GM23338 (cell line): ENCODE measurements around the gene ABHD18. TPM values are rescaled to one million over a fixed set of nuclear protein-coding genes. Genes with fewer than 3 reads are reported as not detected.
"Not testable (repeated sequence)": the region's sequence is repeated elsewhere in the genome, so short reads cannot be mapped to it uniquely, and the experiment has no call there.

Source experiments
- ATAC-seq: fragments of 200-7000 bp; cut with Tn5 transposase; 3 replicates; pipeline ENCODE4 v1.9.1; 2020
- DNase-seq: peaks from one replicate; pipeline ENCODE4 v3.0.0-alpha.2; 2015; ENCODE audit warnings: low spot score
- H2AFZ ChIP-seq: fragments of 200-600 bp; sonication (generic); 2 replicates; pipeline ENCODE4 v1.8.0; 2016; ENCODE audit warnings: antibody characterized with exemption, mild to moderate bottlenecking, moderate library complexity
- H3F3A ChIP-seq: fragments of 200-600 bp; sonication (generic); replicated peaks from 2 replicates; pipeline ENCODE4 v1.8.0; 2017; ENCODE audit warnings: antibody characterized with exemption, mixed run types, low read depth
- H3K27ac ChIP-seq: fragments of 200-600 bp; sonication (generic); 2 replicates; pipeline ENCODE4 v1.6.1; 2016; ENCODE audit warnings: low read depth
- H3K27me3 ChIP-seq: fragments of 200-600 bp; sonication (generic); 2 replicates; pipeline ENCODE4 v1.8.0; 2016; ENCODE audit warnings: mild to moderate bottlenecking, mixed run types, moderate library complexity; ENCODE audit not compliant: insufficient read depth
- H3K36me3 ChIP-seq: fragments of 200-600 bp; sonication (generic); 2 replicates; pipeline ENCODE4 v1.8.0; 2016; ENCODE audit warnings: mild to moderate bottlenecking; ENCODE audit not compliant: insufficient read depth
- H3K4me1 ChIP-seq: fragments of 200-600 bp; sonication (generic); 2 replicates; pipeline ENCODE4 v1.8.0; 2016; ENCODE audit warnings: mild to moderate bottlenecking, moderate library complexity; ENCODE audit not compliant: insufficient read depth
- H3K4me2 ChIP-seq: fragments of 200-600 bp; sonication (generic); 2 replicates; pipeline ENCODE4 v1.7.1; 2017; ENCODE audit warnings: mixed run types
- H3K4me3 ChIP-seq: fragments of 200-600 bp; sonication (generic); 2 replicates; pipeline ENCODE4 v1.6.1; 2016; ENCODE audit warnings: mixed run types
- H3K79me2 ChIP-seq: fragments of 200-600 bp; sonication (generic); replicated peaks from 2 replicates; pipeline ENCODE4 v1.8.0; 2017; ENCODE audit warnings: mild to moderate bottlenecking; ENCODE audit not compliant: insufficient read depth
- H3K9me2 ChIP-seq: fragments of 200-600 bp; sonication (generic); 2 replicates; pipeline ENCODE4 v1.8.0; 2017; ENCODE audit not compliant: insufficient read depth
- H4K20me1 ChIP-seq: fragments of 200-600 bp; sonication (generic); replicated peaks from 2 replicates; pipeline ENCODE4 v1.8.0; 2017; ENCODE audit warnings: mild to moderate bottlenecking; ENCODE audit not compliant: insufficient read depth
- H3K27ac Mint-ChIP-seq: 2 replicates; pipeline ENCODE4 v1.8.0; 2020; ENCODE audit warnings: inconsistent platforms, mild to moderate bottlenecking, moderate library complexity, mixed read lengths
- H3K27me3 Mint-ChIP-seq: 3 replicates; pipeline ENCODE4 v1.8.0; 2022; ENCODE audit warnings: low read depth, mild to moderate bottlenecking, moderate library complexity, mixed read lengths, inconsistent platforms; ENCODE audit not compliant: insufficient read depth, poor library complexity
- H3K36me3 Mint-ChIP-seq: 3 replicates; pipeline ENCODE4 v1.8.0; 2021; ENCODE audit warnings: low read depth, mild to moderate bottlenecking, inconsistent platforms, moderate library complexity, mixed read lengths
- H3K4me1 Mint-ChIP-seq: 3 replicates; pipeline ENCODE4 v1.8.0; 2020; ENCODE audit warnings: mild to moderate bottlenecking, inconsistent platforms, mixed read lengths
- H3K4me3 Mint-ChIP-seq: 3 replicates; pipeline ENCODE4 v1.8.0; 2021; ENCODE audit warnings: moderate library complexity, mild to moderate bottlenecking, inconsistent platforms, mixed read lengths
- H3K9me3 Mint-ChIP-seq: 3 replicates; pipeline ENCODE4 v1.8.0; 2020; ENCODE audit warnings: moderate library complexity, mild to moderate bottlenecking, inconsistent platforms, mixed read lengths
- CREB1 ChIP-seq: fragments of 250-450 bp; sonication (Bioruptor Pico); IDR thresholded peaks from 2 replicates; pipeline ENCODE4 v1.5.0; 2020; ENCODE audit warnings: low read depth, mild to moderate bottlenecking, moderate library complexity
- CTCF ChIP-seq, 2 experiments: fragments of 200-600 bp in 1 of 2; sonication (generic) in 1 of 2; conservative IDR thresholded peaks; 2 replicates each; pipeline versions ENCODE4 v1.5.1 to v1.6.1; 2016 to 2017; ENCODE audit warnings: antibody characterized with exemption in 2 of 2, low read depth in 2 of 2, mild to moderate bottlenecking in 2 of 2, moderate library complexity in 1 of 2
- EZH2 ChIP-seq: fragments of 200-600 bp; sonication (generic); IDR thresholded peaks from one replicate; pipeline ENCODE4 v1.8.0; 2017; ENCODE audit warnings: antibody characterized with exemption, mild to moderate bottlenecking, low read depth; ENCODE audit not compliant: unreplicated experiment
- EZH2phosphoT487 ChIP-seq: fragments of 200-600 bp; sonication (generic); IDR thresholded peaks from one replicate; pipeline ENCODE4 v1.8.1; 2018; ENCODE audit warnings: antibody characterized with exemption; ENCODE audit not compliant: unreplicated experiment
- JUNB ChIP-seq: IDR thresholded peaks from one replicate; pipeline ENCODE4 v1.6.1; 2016; ENCODE audit warnings: antibody characterized with exemption; ENCODE audit not compliant: unreplicated experiment
- POLR2AphosphoS5 ChIP-seq: IDR thresholded peaks from 2 replicates; pipeline ENCODE4 v1.6.1; 2016; ENCODE audit warnings: antibody characterized with exemption, low read depth
- STAT1 ChIP-seq: IDR thresholded peaks from one replicate; pipeline ENCODE4 v1.6.1; 2016; ENCODE audit warnings: antibody characterized with exemption; ENCODE audit not compliant: unreplicated experiment
- ZNF114 ChIP-seq: fragments of 250-450 bp; sonication (Bioruptor Pico); IDR thresholded peaks from 2 replicates; pipeline ENCODE4 v1.5.0; 2020; ENCODE audit warnings: mild to moderate bottlenecking, moderate library complexity
- polyA plus RNA-seq: library from polyadenylated mRNA; unstranded; fragments of >200 nt; fragmentation: Nextera tagmentation; extraction: Ambion mirVana; gene quantifications from 2 replicates; pipeline ENCODE4 v1.2.1, GENCODE V29; 2016
- total RNA-seq: library from RNA; depleted of rRNA; stranded (reverse); fragments of >200 nt; shearing (Covaris generic); gene quantifications from 2 replicates; pipeline ENCODE4 v1.2.3, GENCODE V29; 2014
- TF ChIP-seq, protein P1 (sequence below): IDR thresholded peaks from one replicate; pipeline ENCODE4 v1.6.1; 2018; ENCODE audit warnings: antibody characterized with exemption; ENCODE audit not compliant: unreplicated experiment

Gene ABHD18
- total and polyA plus RNA-seq, 2 experiments from 2014 or later = 7.2 to 18.6 TPM

DNA sequence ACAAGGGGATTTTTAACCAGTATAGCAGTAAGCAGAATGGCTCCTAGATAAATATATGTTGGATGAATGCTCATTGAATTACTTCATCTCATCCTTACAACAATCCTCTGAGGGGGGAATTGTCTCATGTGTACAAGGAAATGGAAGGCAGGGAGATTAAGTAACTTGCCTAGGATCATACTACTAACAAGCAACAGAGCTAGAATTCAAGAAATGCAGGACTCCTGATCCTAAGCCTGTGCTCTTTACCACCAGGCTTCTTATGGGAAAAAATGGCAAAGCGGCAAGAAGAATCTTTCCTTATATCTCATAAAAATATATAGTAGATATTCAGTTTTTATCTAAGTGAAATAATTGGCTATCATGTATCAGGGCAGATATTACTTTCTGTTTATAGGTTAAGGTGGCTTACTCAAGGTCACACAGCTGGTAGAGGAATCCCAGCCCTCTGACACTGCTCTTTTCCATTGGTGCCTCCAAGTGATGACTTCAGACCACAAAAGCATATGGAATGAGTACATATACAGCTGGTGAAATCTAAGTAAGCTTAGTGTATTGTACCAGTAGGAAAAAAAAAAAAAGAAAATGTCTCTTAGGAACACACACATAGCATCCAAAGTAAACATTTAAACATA lies 2.1 kb downstream of the ABHD18 start (continued):
- TF ChIP-seq, protein P1, sequence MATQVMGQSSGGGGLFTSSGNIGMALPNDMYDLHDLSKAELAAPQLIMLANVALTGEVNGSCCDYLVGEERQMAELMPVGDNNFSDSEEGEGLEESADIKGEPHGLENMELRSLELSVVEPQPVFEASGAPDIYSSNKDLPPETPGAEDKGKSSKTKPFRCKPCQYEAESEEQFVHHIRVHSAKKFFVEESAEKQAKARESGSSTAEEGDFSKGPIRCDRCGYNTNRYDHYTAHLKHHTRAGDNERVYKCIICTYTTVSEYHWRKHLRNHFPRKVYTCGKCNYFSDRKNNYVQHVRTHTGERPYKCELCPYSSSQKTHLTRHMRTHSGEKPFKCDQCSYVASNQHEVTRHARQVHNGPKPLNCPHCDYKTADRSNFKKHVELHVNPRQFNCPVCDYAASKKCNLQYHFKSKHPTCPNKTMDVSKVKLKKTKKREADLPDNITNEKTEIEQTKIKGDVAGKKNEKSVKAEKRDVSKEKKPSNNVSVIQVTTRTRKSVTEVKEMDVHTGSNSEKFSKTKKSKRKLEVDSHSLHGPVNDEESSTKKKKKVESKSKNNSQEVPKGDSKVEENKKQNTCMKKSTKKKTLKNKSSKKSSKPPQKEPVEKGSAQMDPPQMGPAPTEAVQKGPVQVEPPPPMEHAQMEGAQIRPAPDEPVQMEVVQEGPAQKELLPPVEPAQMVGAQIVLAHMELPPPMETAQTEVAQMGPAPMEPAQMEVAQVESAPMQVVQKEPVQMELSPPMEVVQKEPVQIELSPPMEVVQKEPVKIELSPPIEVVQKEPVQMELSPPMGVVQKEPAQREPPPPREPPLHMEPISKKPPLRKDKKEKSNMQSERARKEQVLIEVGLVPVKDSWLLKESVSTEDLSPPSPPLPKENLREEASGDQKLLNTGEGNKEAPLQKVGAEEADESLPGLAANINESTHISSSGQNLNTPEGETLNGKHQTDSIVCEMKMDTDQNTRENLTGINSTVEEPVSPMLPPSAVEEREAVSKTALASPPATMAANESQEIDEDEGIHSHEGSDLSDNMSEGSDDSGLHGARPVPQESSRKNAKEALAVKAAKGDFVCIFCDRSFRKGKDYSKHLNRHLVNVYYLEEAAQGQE = no peak
- no peak for TF ChIP-seq STAT1
- no peak for TF ChIP-seq EZH2
- no peak for TF ChIP-seq ZNF114
- no peak for TF ChIP-seq CTCF (conservative IDR thresholded peaks at IDR 0.05; ENCODE audit: low read depth in 2 of 2)
- TF ChIP-seq POLR2AphosphoS5 = no peak
- TF ChIP-seq CREB1 (CRISPR knock-in tag) = no peak
- no peak for TF ChIP-seq EZH2phosphoT487

GRCh38 chr4:127968586-127968985 lies 3.4 kb downstream of the ABHD18 start:
- Mint-ChIP-seq H3K4me3 (no peak overlapping the region), H3K36me3 (peaks cover under 1% of the 10 kb centered on the region), H3K27ac (no peak overlapping the region), H3K4me1 (peaks cover 6% of the 10 kb centered on the region), H3K9me3 (no peaks in the 10 kb centered on the region), H3K27me3 (peaks cover 11% of the 10 kb centered on the region)
- TF ChIP-seq ZNF114 = no peak
- no peak for TF ChIP-seq EZH2phosphoT487
- no peak for TF ChIP-seq JUNB
- no peak for TF ChIP-seq EZH2
- H3K27me3 ChIP-seq = no peaks in the 10 kb centered on the region
- peaks cover 6% of the 10 kb centered on the region for H3F3A ChIP-seq
- peaks cover 9% of the 10 kb centered on the region; the same call in 1 of the 2 replicates for H4K20me1 ChIP-seq
- H3K4me1 ChIP-seq = peaks cover 11% of the 10 kb centered on the region
- ATAC-seq (no peak), DNase-seq (no peak)
- peaks cover 72% of the 10 kb centered on the region for H3K79me2 ChIP-seq
- 0 out of 2 replicates have a peak overlapping the region, but pooled peaks have one; percentile 2 for H3K27ac ChIP-seq
- no peaks in the 10 kb centered on the region for H3K9me2 ChIP-seq
- H3K4me2 ChIP-seq = no peak overlapping the region
- no peak overlapping the region for H2AFZ ChIP-seq
- H3K36me3 ChIP-seq = no peaks in the 10 kb centered on the region
- H3K4me3 ChIP-seq = no peak overlapping the region

DNA sequence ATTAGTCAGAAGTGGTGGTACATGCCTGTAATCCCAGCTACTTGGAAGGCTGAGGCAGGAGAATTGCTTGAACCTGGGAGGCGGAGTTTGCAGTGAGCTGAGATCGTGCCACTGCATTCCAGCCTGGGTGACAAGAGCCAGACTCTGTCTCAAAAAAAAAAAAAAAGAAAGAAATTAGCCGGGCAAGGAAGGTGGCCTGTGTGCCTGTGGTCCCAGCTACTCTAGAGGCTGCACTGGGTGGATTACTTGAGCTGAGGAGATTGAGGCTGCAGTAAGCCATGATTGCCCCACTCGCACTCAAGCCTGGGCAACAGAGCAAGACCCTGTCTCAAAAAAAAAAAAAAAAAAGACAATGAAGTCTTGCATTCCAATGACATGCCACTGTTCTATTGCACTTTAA lies 5.7 kb downstream of the ABHD18 start:
- DNase-seq, H3K27me3 Mint-ChIP-seq, H3K4me2 ChIP-seq, H3K9me2 ChIP-seq, H3K4me1 Mint-ChIP-seq, ATAC-seq, H2AFZ ChIP-seq, H3K4me3 Mint-ChIP-seq, H3K4me3 ChIP-seq, H3K27me3 ChIP-seq, H3K9me3 Mint-ChIP-seq, H3K36me3 Mint-ChIP-seq, H4K20me1 ChIP-seq, H3F3A ChIP-seq, H3K36me3 ChIP-seq, H3K27ac Mint-ChIP-seq, H3K27ac ChIP-seq: not testable (repeated sequence)
- H3K4me1 ChIP-seq = peaks cover 11% of the 10 kb centered on the region
- H3K79me2 ChIP-seq = peaks cover 78% of the 10 kb centered on the region
